NCI-H2171 treated with DMSO at 0.1 percent for 48 hours (cell line): Measurements from ENCODE around the gene SBF1.
A peak's percentile ranks its signal among the peaks of the same experiment; 100 is the strongest.

ENCODE experiments used
- DNase-seq: peaks from one replicate; lab custom pipeline; 2025; lab: John Stamatoyannopoulos, UW

Gene SBF1

GRCh38 chr22:50506611-50507420 is 32.0 kb upstream of the SBF1 start:
- DNase-seq, result peak; percentile 83

DNA sequence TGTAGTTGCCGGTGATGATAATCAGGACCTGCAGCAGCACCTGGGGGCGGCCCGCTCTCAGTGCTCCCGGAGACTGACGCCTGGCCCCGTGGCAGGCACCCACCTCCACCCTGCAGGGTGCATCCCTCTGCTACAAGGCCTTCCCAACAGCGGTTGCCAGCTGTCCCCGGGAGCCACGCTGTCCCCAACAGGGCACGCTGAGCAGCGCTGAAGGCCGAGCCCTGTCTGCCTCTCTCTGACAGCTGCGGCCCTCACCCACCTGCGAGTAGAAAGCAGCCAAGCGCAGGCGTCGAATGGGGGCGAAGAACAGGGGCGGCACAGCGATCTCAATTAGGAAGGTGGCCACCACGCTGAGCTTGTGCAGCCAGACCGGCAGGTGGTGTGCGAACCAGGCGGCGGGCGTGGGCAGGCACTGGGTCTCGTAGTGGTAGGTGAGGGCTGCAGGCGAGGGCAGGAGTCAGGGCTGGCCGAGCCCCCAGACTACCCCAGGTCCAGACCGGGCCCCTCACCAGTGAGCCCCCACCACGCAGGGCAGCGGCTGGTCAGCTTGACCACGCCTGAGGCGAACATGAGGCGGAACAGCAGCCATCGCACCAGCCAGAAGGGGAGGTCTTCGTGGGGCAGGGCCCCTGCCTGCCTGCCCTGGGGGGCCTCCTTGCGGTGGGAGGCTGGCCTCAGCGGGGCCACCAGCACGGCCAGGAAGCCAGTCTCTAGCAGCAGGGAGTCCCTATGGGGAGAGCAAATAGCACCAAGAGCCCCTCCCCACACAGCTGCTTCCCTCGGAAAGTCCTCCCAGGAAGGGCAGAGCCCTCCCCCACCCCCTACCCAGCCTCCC is 31.2 kb upstream of the SBF1 start:
- DNase-seq, result peak; percentile 47

- DNase-seq, result no peak
These were observed 30.5 kb upstream of the SBF1 start for GRCh38 chr22:50505276-50505775.

- peak; percentile 23 for DNase-seq
These were observed 29.8 kb upstream of the SBF1 start for GRCh38 chr22:50504369-50505211.

DNA sequence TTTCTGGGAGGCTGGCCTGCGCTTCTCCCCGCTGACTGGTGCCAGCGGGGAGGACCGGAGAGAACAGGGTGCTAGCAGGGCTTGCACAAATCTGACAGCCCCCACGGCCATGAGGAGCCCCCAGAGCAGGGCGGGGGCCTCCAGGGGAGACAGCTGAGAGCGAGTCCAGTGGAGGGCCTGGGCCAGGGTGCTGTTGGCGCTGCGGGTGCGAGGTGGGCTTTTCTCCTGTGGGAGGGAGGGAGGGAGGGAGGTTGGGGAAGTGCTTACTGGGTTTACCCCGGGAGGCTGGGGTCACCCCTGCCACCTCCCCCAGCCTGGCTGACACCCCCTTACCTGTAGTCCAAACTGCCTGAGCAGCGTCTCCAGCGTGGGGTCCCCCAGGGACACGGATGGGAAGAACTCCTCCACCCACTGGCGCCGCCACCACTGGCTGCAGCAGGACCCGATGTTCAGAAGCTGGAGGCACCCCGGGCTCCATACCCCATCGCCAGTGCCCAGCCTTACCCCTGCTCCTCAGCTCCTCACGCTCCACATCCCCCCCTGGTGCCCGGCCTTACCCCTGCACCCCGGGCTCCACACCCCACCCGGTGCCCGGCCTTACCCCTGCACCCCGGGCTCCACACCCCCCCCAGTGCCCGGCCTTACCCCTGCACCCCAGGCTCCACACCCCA is 28.8 kb upstream of the SBF1 start:
- DNase-seq, result no peak

GRCh38 chr22:50502628-50503474 is 28.0 kb upstream of the SBF1 start:
- no peak for DNase-seq

DNA sequence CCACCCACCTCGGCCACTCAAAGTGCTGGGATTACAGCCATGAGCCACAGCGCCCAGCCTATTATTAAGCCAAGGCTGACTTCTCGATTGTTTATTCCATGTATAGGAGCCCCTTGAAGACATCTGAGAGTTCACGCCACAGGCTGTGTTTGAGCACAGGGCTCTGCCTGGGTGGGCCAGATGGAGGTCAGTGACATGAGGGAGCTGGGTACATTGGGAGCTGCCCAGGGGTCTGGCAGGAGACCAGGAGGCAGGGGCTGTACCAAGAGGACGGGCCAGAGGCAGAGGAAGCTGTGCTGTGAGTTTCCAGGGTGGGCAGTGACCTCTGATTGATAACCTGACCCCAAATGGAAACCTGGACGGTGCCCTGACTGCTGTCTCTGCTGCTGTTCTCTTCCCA is 27.3 kb upstream of the SBF1 start:
- no peak for DNase-seq

DNA sequence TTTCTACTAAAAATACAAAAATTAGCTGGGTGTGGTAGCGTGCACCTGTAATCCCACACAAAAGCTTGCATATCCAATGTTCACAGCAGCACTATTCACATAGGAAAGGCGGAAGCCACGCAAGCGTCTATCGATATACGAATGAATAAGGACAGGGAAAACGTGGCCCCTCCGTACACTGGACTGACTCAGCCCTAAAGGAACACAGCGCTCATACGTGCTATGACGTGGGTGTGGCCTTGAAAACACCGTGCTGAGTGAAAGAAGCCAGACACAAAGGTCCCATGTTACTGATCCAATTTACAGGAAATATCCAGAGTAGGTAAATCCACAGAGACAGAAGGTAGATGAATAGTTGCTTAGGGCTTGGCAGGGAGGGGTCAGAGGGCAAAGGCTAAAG is 25.6 kb upstream of the SBF1 start:
- no peak for DNase-seq

DNA sequence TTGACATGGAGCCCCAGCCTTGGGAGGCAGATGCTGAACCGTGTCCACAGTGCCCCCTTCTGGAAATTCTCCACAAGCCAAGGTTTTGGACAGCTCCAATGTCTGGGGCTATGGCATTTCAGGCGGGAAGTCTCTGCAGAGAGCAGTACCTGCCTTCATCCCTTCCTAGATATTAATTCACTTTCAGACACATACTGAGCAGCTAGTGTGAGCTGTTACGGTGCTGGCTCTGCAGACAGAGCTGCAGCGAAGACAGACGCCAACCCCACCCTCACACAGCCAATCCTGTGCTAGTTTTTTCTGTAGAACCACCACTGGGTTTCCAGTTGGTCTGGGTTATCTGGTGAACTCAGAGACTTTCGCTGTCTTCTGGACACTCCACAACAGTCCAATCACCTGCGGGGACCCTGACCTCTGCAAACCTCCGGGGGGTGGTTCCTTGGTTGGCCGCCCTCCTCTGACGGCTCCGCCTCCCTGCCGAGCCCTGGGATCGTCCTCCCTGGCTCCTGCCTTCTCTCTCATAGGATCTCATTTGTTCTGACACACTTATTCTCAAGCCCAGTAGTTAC is 23.6 kb upstream of the SBF1 start:
- no peak for DNase-seq

- DNase-seq, result no peak
These were observed 22.3 kb upstream of the SBF1 start for GRCh38 chr22:50497093-50497492.

GRCh38 chr22:50490531-50491308 is 15.9 kb upstream of the SBF1 start:
- DNase-seq, result no peak

GRCh38 chr22:50489363-50490243 is 14.8 kb upstream of the SBF1 start:
- DNase-seq, result no peak

DNA sequence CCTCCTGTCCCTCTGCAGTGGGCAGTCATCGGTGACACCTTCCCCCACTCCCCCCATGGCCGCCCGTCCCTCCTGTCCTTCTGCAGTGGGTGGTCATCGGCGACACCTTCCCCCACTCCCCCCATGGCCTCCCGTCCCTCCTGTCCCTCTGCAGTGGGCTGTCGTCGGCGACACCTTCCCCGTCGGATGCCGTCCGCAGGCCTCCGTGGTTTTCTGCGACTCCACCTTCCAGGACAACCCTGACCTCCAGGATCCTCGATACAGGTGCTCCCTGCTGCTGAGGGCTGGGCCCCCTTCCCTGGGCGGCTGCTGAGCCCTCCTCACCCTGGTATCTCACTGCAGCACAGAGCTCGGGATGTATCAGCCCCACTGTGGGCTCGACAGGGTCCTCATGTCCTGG is 14.1 kb upstream of the SBF1 start:
- no peak for DNase-seq

GRCh38 chr22:50488006-50488677 is 13.3 kb upstream of the SBF1 start:
- DNase-seq, result no peak

- DNase-seq, result no peak
These were observed 12.6 kb upstream of the SBF1 start for GRCh38 chr22:50487290-50488005.

DNA sequence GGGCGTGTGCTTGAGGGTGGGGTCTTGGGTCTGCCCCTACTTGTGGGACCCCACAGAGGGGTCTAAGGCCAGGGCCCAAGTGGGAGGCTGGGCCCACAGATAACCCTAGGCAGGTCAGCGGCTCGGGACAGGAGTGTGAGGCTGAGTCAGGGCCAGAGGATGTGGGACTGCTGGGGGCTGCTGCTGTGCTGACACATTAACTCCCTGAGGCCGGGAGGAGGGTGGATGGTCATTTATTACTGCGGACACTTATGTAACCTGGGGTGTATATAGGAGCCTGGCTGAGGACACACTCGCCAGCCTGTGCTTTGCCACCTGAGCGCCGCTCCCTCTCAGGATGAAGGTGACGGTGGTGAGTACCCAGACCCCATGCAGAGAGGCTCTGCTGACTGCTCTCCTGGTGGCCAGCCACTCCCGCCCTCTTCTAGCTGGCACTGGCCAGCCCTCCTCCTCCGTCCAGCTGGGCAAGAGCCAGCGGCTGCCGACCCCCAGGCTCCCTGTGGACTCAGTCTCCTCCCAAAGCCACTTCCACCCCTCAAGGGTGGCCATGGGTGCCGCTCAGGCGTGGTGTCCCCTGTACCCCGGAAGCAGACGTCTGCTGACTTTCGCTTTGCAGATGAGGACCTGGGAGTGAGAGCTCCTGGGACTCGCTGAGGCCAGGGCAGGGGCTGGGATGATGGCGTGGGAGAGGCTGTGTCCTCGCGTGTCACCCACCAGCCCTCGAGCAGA is 11.9 kb upstream of the SBF1 start, which contains the start of gene MIOX:
Gene MIOX (plus strand): TSS at position 299 of the 729 bp plus-strand sequence. CDS start 39 bp downstream, at position 338.
- no peak for DNase-seq
